ENCODE measurements around the gene MTCL3.

MTCL3 gene

DNA sequence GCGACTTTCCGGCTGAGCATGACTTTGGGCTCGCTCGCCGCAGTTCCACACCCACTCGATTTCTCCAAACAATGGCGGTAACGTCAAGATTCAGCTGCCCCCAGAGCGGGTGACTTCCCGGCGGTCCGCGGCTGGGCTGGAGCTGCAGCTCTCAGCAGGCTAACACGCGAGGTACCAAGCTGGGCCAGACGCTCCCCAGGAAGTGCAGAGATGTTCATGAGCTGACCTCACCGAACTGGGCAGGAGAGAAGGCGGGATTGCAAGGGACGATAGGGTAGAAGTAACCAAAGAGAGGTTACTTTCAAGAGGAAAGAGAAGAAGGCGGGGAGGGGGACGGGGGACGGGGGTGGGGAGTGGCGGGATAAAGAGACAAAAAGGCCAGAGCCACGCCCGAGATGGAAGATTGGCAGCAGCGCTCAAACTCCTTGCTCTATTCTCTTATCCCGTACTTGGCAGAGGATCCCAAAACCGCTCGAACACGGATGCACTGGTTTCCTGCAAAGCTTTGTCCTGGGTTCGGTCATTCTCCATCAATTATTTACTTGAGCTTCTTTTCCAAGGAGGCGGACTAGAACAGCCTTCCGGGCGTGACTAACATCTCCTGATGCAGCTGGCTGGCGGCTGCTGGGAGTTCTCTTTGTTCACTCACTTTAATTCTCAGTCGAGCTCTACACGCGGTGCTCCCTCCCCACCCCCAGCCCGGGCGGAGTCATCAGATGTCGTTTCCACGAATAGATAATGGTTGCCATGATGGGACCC is at the start of gene MTCL3:
TSS of gene MTCL3 (minus strand) at position 626 of the 759 bp plus-strand sequence.
- no peak for DNase-seq (ENCODE audit: low read depth)

GRCh38 chr6:127567476-127567875 is 48.3 kb upstream of the MTCL3 start:
- no peak for DNase-seq (ENCODE audit: low read depth)

DNA sequence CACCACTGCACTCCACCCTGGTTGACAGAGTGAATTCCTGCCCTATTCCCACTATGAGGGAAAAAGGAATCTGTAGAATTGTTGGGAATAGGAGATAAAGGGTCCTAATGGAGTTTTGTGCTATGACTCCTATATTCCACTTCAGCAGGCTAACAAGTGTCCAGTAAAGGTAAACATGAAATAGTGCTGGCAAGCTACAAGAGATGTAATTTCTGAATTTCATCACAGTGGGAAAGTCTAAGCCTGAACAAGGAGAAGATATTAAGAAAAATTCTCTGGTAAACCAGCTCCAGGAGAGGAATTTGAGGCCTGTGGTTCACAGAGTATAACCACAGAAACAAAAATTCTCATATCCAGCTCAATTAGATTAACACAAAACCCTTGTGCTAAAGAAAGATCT is 47.5 kb upstream of the MTCL3 start:
- no peak for DNase-seq (ENCODE audit: low read depth)

DNA sequence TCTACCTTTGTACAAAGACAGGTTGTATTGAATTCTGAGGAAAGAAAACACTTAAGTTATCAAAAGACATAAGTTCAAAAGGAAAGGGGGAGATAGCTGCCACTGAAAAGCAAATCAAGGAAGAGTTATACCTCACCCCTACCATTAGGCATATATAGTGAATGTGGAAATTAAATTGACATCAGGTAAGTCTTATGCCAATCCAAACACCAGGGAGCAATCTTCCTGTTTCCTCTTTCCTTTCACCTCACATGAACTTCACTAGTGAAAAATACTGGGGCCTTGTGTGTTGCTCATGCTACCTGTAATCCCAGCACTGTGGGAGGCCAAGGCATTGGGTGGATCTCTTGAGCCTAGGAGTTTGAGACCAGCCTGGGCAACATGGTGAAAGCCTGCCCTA is 47.0 kb upstream of the MTCL3 start:
- no peak for DNase-seq (ENCODE audit: low read depth)

GRCh38 chr6:127564761-127565160 is 45.6 kb upstream of the MTCL3 start:
- no peak for DNase-seq (ENCODE audit: low read depth)

DNA sequence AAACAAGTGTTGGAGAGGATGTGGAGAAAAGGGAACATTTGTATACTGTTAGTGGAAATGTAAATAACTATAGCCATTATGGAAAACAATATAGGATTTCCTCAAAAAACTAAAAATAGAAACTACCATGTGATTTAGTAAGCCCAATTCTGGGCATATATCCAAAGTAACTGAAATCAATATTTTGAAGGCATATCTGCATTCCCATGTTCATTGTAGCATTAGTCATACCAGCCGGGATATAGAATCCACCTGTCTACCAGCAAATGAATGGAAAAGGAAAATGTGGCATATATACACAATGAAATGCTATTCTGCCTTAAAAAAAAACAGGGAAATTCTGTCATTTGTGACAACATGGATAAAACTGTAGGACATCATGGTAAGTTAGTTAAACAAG is 42.5 kb upstream of the MTCL3 start:
- no peak for DNase-seq (ENCODE audit: low read depth)

DNA sequence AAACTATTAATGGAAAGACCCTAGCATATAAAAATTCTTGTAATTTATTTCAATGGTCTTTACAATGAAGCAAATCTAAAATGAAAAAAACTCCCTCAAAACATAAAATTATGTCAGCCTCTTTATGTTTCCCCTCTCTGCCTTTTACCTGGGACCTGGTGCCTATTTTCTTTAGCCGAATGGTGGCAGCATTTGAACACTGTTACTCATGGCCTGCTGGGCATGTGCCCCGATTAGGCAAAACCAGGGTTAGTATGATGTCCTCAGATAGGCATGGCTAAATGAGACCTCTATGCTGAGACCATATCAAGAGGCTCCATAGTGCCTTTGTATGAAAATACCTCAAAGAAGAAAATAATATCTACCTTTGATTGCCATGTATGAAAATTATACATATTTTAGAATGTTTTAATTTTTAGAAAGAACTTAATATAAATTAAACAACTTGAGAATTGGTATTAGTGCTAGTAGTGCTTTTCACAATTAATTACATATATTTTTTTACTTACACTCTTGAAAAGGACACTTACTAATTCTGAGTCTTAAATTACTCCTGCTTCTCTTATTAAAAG is 35.4 kb upstream of the MTCL3 start:
- DNase-seq (ENCODE audit: low read depth): no peak

- no peak for DNase-seq (ENCODE audit: low read depth)
Measured at GRCh38 chr6:127550403-127550802, 31.3 kb upstream of the MTCL3 start.

DNA sequence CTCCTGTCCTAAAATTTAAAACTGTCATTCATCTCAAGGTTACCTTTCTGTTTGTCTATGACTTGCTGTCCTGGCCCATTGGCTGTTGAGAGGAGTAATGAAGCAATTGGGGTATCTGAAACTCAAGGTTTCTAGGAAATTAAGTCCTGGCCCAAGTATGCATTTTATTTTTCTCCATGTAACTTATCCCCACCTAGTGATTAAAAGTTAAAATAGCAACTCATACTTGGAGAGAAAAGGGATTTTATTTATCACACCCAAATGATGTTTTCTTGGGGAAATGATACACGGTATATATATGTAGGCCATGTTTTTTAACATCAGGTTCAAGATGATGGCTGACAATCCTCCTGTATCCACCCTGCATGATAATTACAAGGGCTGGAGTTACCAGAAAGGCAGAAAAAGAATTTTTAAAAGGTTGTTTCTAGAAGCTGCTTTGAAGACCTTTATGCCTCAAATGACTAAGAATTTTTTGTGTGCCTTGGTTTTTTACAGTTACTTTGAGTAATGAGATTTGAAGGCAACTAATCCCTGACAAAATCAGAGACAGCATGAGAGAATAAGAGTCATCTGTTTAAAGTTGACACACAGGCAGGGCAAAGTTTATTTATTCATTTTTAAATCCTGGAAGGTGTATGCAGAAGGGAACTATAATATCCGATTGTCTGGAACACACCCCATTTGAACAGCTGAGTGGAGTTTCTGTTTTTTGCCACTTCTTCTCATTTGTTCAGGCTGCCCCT is 28.9 kb upstream of the MTCL3 start:
- DNase-seq (ENCODE audit: low read depth): no peak

DNA sequence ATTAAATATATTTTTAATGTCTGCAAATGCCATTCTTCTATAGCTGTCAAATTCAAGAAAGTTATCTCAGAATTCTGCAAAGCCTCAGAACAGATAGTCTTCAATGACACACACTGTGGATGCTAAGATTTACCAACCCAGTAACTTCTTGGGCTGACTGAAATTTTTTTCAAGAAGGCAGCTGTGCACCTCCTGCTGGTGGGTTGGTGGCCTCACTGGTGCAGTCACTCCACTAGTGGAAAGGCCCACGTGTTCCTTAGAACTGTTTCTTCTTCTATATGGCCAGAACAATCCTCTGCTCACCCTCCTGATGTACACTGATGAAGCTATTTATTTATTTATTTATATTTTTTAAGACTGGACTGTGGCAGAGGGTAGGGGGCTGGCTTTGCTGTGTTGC is 28.1 kb upstream of the MTCL3 start:
- DNase-seq (ENCODE audit: low read depth): no peak

- DNase-seq (ENCODE audit: low read depth): no peak
Measured at GRCh38 chr6:127539272-127539671, 20.1 kb upstream of the MTCL3 start.

GRCh38 chr6:127538750-127539264 is 19.7 kb upstream of the MTCL3 start:
- no peak for DNase-seq (ENCODE audit: low read depth)

- no peak for DNase-seq (ENCODE audit: low read depth)
Measured at GRCh38 chr6:127533736-127534135, 14.6 kb upstream of the MTCL3 start.

GRCh38 chr6:127533011-127533410 is 13.9 kb upstream of the MTCL3 start:
- DNase-seq (ENCODE audit: low read depth): no peak

GRCh38 chr6:127522714-127523113 is 3.6 kb upstream of the MTCL3 start:
- no peak for DNase-seq (ENCODE audit: low read depth)

- DNase-seq (ENCODE audit: low read depth): no peak
Measured at GRCh38 chr6:127520066-127520465, 931 bp upstream of the MTCL3 start.

DNA sequence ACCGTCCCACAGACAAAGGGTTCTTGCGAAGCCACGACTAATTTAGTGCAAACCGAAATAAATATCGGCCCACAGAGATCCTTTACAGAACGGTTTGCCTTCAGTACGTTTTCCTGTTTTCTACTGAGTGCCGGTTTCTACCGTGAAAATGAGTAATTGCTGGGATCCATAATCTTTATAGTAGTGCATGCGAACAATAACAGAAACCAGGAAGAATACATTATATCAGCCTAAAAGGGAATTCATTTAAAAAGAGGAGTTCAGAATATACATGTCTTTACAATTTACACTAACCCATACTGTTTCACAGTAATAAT is 292 bp upstream of the MTCL3 start:
- no peak for DNase-seq (ENCODE audit: low read depth)

DNA sequence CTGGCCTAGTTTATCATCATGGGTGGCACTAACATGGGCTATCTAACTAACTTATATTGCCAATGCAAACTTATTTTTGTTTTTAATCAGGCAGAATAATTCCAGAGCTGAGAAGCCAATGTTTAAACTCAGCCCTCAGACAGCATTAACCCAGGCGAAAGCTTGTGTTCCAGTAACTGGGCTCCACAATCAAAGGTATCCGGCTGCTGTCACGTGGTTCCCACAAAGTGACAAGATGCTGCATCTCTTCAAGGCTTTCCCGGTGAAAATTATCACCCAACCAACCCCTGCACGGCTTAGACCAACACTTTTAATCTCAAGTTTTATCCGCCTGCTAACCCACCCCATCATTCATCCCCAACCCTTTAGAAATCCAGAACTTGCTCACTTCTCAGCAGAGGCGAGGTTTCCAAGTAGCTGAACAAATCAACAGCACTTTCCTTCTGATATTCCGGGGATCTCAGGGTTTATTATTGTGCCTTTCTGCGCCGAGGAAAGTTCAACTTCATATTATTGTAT is 885 bp downstream of the MTCL3 start:
- DNase-seq (ENCODE audit: low read depth): no peak

GRCh38 chr6:127517693-127518092 is 1.4 kb downstream of the MTCL3 start:
- DNase-seq (ENCODE audit: low read depth): no peak

- peak; percentile 1 for DNase-seq (ENCODE audit: low read depth)
Measured at GRCh38 chr6:127516662-127517273, 2.4 kb downstream of the MTCL3 start.

DNA sequence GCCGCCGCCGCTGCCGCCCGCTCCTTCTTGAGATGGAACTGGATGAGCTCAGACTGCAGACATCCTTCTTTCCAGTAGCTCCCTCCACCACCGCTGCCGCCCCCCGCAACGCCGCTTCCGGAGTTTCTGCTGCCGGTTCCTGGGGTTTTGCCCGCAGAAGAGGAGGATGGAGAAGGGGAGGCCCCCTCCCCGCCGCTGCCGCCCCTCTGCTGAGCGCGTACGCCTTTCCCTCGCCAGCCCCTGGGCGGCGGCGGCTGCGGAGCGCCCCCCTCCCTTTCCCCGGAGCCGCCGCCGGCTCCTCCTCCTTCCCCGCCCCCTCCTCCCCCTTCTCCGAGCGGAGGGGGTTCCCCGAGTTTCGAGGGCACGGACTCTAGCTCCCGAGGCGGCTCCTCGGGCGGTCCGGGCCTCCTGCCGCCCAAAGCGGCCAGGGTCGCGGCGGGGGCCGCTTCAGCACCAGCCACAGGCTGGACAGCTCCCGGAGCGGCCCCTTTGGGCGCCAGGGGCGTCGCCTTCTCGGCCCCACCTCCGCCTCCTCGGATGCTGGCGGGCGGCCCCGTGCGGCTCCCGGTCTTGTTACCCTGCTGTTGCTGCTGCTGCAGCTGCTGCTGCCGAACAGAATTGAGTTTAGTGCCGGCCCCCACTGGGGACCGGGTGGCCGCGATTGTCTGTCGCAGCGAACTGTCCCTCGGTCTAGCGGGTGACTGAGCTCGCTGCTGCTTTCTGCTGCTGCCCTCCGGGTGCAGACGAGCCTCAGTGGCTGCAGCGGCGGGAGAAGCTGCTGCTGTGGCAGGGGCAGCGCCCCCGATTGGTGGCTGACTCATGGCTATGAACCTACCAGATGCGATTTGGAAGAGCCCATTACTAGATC is 3.1 kb downstream of the MTCL3 start:
- DNase-seq (ENCODE audit: low read depth): peak; percentile 48

Measured in activated gamma-delta T cell treated with anti-CD3 and anti-CD28 coated beads, Interleukin-2, amount 50 U/mL, for 16 hours (primary cell).